ENCODE measurements around the gene SNAPC2.
"Not testable (repeated sequence)": the region's sequence is repeated elsewhere in the genome, so short reads cannot be mapped to it uniquely, and the experiment has no call there.

The SNAPC2 gene

DNA sequence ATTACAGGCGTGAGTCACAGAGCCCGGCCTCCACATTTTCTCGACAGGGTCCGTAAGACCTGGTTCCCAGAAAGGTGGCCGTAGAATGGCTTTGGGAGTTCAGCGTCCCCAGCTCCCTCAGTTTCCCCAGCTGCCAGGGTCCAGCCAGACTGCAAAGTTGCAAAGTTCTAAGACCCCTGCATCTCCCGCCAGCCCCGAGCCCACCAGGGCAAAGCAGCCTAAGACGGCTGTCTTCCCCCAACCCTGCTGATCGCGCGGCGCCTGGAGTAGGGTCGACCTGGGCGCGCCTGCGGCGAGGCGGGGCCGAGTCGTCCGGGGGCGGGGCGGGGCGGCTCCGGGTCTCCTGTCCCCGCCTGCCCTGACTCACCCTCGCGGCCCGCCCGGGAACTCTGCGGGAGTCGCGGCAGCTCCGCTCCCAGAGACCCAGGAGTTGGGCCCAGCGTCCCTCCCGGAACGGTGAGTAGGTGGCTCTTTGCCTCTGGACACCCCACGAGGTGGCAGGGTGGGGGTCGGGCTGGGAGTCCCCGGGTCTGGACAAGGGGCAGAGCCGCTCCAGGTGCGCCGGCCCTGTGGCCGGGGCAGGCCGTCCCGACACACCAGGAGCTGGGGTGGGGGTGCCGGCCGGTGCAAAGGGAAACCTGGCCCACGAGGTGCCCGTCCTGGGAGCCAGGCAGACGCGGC lies 31.9 kb upstream of the SNAPC2 start, which contains the start of gene LRRC8E:
Gene LRRC8E, plus strand, starts transcription at position 366 of the 681 bp plus-strand sequence. CDS start 7,094 bp downstream, outside the sequence.
- DNase-seq (ENCODE audit: low read depth in 1 of 2, low spot score in 1 of 2): no peak

DNA sequence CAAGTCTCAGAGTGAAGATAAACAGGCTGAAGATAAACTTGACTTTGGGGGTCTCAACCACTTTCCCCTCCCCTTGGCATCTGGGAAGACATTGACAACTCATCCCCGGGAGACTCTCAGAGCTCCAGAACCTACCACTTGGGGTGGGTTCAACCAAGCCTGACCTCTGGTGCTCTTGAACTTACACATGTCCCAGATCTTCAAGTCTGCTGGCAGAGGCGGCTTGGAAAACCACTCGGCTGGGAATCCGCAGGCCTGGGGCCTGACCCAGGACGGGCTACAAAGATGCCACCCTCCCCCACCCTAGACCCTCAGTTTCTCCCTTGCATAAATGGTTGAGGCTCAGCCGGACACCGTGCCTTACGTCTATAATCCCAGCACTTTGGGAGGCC lies 31.3 kb upstream of the SNAPC2 start:
- DNase-seq (ENCODE audit: low read depth in 1 of 2, low spot score in 1 of 2): no peak

DNA sequence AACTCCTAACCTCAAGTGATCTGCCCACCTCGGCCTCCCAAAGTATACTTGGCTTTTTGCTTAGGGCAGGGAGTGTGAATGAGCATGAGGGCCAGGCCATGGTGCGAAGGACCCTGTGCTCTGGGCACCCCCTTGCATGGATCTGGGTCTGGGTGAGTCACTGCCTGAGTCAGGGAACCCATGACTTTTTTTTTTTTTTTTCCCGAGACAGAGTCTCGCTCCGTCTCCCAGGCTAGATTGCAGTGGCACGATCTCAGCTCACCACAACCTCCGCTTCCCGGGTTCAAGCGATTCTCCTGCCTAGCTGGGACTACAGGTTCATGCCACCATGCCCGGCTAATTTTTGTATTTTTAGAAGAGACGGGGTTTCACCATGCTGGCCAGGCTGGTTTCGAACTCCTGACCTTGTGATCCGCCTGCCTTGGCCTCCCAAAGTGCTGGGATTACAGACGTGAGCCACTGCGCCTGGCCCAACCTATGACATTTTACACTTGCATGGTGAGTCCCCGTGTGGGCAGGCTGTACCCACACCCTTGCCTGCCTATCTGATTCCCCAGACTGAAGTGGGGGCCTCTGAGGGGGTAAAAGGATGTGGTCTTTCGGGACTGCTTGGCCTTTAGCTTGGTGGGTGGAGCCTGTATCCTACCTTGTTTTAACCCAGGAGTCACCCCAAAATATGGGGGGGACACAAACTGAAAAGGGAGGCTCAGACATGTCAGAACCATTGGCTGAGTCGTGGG lies 26.6 kb upstream of the SNAPC2 start:
- not testable (repeated sequence) for DNase-seq (ENCODE audit: low read depth in 1 of 2, low spot score in 1 of 2)

DNA sequence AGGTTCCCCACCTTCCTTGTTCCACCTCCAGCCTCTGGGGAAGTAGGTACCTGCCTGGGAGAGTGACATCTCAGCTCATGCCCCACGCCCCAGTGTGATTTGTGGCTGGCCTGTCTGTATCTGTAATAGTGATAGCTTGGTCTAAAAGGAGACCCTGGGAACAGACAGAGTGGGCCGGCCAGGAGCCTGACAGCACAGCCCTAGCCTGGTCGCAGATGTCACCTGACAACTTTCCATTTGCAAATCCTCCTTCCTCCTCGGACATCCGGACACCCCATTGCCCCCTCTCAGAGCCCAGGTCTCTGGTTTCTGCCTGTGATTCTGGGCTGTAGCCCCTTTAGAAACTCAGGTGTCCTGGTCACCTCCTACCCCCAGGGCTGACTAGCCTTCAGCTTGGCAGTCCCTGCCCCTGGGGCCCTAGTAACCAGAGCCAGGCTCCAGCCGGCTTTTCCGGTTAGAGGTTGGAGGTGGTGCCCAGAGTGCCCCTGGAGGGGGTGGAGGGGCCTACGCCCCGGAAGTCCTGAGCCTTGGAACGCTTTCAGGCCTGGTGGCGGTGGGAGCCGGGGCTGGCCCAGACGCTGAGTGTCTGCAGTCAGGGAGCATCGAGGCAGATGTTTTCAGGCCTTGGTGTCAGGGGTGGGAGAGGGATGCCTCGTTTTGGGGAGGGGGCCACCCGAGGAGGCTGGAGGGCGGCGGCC lies 25.4 kb upstream of the SNAPC2 start:
- no peak for DNase-seq (ENCODE audit: low read depth in 1 of 2, low spot score in 1 of 2)

DNA sequence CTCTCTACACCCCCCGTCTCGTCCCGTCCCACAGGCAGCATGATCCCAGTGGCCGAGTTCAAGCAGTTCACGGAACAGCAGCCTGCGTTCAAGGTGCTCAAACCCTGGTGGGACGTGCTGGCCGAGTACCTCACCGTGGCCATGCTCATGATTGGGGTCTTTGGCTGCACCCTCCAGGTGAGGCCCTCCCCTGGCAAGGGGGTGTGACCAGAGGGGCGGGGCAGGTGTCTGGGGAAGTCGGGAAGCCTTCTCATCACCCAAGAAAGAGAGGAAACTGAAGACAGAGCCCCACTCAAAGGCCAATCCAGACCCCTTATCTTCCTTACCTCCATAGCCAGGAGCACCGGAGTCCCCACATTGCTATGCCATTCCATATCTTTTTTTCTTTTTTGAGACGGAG lies 24.6 kb upstream of the SNAPC2 start:
- DNase-seq (ENCODE audit: low read depth in 1 of 2, low spot score in 1 of 2): no peak

DNA sequence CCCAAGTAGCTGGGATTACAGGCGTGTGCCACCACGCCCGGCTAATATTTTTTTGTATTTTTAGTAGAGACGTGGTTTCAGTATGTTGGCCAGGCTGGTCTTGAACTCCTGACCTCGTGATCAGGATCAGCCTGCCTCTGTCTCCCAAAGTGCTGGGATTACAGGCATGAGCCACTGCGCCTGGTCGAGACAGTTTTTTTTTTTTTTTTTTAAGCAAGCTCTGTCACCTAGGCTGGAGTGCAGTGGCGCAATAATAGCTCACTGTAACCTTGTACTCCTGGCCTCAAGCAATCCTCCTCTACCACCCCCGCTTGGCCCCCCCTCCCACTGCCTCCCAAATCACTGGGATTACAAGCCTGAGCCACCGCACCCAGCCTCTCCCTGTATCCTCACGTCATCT lies 22.8 kb upstream of the SNAPC2 start:
- no peak for DNase-seq (ENCODE audit: low read depth in 1 of 2, low spot score in 1 of 2)

DNA sequence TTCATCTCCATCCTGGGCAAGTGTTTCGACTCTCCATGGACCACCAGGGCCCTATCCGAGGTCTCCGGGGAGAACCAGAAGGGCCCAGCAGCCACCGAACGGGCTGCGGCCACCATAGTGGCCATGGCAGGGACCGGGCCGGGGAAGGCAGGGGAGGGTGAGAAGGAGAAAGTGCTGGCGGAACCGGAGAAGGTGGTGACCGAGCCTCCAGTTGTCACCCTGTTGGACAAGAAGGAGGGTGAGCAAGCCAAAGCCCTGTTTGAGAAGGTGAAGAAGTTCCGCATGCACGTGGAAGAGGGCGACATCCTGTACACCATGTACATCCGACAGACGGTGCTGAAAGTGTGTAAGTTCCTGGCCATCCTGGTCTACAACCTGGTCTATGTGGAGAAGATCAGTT lies 21.2 kb upstream of the SNAPC2 start:
- DNase-seq (ENCODE audit: low read depth in 1 of 2, low spot score in 1 of 2): no peak

DNA sequence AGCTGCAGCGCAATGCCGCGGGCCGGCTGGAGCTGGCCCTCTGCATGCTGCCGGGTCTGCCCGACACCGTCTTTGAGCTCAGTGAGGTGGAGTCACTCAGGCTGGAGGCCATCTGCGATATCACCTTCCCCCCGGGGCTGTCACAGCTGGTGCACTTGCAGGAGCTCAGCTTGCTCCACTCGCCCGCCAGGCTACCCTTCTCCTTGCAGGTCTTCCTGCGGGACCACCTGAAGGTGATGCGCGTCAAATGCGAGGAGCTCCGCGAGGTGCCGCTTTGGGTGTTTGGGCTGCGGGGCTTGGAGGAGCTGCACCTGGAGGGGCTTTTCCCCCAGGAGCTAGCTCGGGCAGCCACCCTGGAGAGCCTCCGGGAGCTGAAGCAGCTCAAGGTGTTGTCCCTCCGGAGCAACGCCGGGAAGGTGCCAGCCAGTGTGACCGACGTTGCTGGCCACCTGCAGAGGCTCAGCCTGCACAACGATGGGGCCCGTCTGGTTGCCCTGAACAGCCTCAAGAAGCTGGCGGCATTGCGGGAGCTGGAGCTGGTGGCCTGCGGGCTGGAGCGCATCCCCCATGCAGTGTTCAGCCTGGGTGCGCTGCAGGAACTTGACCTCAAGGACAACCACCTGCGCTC lies 20.3 kb upstream of the SNAPC2 start:
- no peak for DNase-seq (ENCODE audit: low read depth in 1 of 2, low spot score in 1 of 2)

DNA sequence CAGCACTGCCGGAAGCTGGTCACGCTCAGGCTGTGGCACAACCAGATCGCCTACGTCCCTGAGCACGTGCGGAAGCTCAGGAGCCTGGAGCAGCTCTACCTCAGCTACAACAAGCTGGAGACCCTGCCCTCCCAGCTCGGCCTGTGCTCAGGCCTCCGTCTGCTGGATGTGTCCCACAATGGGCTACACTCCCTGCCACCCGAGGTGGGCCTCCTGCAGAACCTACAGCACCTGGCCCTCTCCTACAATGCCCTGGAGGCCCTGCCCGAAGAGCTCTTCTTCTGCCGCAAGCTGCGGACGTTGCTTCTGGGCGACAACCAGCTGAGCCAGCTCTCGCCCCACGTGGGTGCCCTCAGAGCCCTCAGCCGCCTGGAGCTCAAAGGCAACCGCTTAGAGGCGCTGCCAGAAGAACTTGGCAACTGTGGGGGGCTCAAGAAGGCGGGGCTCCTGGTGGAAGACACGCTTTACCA lies 19.7 kb upstream of the SNAPC2 start:
- no peak for DNase-seq (ENCODE audit: low read depth in 1 of 2, low spot score in 1 of 2)

DNA sequence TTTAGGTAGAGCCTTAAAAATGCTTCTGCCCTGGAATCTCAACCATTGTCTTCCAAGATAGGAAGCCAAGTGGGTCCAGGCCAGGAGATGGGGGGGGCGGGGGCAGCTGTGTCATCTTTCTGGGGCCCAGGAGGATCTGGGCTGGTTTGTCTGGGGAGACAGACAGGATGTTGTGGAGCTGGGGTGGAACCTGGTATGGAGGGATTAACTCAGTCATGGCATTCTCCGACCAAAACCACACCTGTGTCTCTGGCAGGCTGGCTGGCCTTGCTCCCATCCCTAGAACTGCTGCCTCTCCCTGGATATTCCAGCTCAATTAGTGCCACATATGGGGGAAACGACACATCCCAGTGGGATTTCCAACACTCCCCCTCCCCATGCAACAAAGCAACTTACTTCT lies 19.2 kb upstream of the SNAPC2 start:
- no peak for DNase-seq (ENCODE audit: low read depth in 1 of 2, low spot score in 1 of 2)

DNA sequence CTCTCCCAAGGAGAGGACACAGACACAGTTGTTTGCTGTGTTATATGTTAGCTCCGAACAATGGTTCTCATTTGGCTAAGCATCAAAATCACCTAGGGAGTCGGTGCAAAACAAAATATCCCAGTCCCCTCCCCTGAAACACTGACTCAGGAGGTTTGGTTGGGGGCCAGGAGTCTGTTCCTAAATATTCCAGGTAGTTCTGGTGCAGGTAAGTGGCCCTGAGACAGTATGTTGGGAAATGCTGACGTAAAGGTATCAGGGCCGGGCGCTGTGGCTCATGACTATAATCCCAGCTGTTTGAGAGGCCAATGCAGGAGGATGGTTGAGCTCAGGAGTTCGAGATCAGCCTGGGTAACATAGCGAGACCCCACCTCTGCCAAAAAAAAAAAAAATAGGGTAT lies 18.8 kb upstream of the SNAPC2 start:
- DNase-seq (ENCODE audit: low read depth in 1 of 2, low spot score in 1 of 2): no peak

DNA sequence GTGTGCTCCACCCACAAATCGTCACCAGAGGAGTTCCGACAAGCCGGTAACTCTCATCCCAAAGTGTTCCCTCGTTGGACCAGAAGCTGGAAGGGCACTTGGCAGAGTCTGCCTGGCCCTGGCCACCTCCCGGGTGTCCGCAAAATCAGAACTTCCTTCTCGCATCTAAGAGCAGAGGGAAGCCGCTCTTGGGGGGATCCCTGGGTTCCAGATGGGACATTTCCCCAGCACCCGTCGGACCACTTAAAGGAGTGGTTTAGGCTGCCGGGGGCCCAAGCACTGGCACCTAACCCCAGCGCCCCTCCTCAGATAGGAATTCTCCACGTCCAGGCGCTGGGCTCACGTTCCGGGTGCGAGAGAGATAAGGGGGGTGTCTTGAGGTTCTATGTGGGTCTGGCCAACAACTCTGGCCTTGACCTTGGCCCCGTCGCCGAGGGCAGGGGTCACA lies 17.3 kb upstream of the SNAPC2 start:
- DNase-seq (ENCODE audit: low read depth in 1 of 2, low spot score in 1 of 2): no peak

DNA sequence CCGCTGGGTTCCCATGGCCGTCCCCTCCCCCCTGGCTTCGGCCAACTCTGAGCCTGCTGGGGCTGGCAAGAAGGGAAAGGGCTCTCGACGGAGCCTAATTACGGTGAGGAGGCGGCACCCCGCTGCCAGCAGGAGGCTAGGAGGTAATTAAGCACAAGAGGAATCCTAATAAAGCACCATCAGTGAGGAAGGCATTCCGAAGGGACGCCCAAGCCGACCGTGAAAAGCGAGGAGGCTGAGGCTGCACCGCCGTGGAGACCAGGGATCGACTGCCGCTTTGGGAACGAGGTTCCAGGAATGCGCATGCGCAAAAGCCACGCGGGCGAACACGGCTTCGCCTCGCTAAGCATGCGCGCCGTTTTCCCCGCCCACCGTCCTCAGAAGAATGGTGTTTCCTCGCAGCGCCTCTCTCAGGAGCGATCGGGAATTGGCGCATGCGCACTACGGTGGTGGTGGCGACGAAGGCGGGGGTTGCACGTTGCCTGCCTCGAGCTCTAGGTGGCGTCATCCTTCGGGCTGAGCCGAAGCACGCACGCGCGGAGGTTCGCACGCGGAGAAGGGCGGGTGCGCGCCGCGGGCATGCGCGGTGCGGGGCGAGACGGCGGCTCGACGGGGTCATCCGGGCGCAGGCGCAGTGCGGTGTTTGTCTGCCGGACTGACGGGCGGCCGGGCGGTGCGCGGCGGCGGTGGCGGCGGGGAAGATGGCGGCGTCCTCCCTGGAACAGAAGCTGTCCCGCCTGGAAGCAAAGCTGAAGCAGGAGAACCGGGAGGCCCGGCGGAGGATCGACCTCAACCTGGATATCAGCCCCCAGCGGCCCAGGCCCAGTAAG lies 16.7 kb upstream of the SNAPC2 start, which contains the start of gene MAP2K7:
Gene MAP2K7, plus strand, starts transcription at position 634 of the 830 bp plus-strand sequence. Its CDS starts 68 bp downstream, at position 702.
- DNase-seq (ENCODE audit: low read depth in 1 of 2, low spot score in 1 of 2): peak; percentile 100

DNA sequence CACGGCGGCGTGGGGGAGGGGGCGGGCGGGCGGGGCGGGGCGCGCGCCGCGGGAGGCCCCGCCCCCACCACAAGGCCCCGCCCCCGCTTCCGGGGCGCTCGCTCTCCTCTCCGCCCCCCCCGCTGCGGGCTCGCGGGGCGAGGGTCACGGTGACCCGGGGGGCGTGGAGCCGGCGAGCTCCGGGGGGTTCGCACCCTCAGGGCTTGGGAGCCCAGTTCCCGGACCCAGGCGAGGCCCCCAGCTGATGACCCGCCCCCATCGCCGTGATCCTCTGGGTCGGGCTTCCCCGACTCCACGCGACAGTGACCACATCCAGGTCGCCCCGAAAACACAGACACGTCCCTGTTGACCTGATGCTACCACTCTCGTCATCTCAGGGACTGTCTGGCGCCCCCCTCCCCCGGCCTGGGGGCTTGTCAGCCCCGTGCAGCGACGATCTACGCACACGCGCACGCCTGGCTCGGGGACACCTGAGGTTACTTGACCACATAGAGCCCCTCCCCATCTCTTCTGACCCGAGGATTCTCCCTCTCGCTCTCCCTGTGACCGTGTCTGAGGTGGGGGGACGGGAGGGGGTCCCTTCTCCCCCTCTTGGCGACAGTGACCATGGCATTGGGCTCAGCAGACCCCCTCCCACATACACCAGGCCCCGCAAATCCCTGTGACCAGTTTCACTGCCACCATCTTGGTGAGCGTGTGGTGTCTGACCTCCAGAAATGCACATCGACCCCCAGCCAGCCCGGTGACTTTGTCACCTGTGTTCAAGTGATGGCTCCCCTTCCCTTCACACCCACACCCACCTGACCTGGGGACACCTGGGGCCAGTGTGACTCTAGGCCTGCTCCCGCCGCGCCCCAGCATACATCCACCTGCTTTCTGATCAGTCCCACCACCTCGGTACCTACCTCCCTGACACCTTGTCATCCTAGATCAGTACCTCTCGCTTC lies 15.8 kb upstream of the SNAPC2 start:
- DNase-seq (ENCODE audit: low read depth in 1 of 2, low spot score in 1 of 2): no peak

DNA sequence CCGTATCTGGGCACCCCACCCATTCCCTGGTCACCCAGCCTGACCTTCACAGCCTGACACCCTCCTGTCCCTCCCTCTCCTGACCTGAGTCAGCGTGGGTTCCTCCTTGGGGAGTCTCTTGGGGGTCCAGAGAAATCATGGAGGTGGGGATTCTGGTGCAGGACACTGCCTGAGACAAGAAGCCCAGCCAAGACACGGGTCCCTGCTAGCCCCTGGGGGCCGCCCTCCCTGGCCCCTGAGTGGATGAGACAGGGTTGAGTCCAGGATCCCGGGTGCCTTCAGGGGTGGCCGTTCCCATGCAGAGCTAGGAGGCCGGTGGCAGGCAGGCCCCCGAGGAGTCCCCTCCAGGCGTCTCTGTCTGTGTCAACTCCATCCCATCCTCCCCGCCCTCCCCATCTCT lies 14.9 kb upstream of the SNAPC2 start:
- no peak for DNase-seq (ENCODE audit: low read depth in 1 of 2, low spot score in 1 of 2)

DNA sequence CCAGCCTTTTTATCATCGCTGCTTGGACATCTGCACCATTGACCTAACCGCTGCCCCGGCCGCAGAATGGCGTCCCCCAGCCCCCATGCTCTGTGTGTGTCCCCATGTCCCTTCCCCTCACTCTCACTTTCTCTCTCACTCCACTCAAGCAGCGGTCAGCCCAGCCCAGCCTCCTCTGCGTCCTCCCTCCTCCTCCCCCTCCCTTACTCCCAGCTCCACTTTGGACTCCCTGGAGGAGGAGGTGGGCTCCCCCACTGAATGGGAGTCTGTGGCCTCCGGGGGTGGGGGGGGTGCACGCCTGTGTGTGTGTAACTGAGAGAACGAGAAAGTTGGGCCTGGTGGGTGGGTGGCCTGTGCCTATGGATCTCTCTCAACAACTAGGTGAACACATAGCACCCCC lies 14.3 kb upstream of the SNAPC2 start:
- no peak for DNase-seq (ENCODE audit: low read depth in 1 of 2, low spot score in 1 of 2)

DNA sequence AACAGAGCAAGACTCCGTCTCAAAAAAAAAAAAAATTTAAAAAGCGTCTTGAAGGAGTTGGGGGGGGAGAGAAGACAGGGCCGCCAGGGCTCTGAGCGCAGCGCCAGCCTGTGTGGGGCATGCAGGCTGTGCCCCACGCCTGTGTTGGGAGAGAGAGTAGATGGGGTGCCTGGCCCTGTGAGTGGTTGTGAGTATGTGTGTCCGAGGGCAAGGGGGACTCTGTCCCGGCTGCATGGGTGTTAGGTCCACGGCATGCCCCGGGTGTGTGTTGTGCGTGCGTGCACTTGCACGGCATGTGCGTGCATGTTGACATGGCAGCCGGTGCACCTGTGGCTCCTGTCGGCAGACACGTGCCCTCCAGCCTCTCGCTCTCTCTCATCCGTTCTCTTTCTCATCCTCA lies 13.0 kb upstream of the SNAPC2 start:
- DNase-seq (ENCODE audit: low read depth in 1 of 2, low spot score in 1 of 2): no peak

DNA sequence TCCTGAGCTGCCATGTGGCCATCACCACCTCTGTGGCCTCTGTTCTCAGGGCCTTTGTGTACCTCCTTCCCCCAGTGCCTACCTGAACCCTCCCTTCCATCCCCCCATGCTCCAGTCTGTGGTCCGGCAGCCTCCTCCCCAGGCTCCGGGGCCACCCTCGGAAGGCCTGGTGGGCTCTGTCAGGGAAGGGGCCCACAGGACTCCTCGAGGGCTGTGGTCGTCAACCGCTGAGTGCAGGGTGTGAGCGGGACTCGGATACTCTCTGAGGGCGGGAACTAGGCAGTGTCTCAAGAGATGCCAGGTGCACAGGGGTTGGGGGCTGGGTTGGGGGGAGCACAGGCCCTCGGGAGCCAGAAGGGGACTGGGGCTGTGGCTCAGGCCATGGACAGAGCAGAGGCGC lies 12.6 kb upstream of the SNAPC2 start:
- DNase-seq (ENCODE audit: low read depth in 1 of 2, low spot score in 1 of 2): no peak

DNA sequence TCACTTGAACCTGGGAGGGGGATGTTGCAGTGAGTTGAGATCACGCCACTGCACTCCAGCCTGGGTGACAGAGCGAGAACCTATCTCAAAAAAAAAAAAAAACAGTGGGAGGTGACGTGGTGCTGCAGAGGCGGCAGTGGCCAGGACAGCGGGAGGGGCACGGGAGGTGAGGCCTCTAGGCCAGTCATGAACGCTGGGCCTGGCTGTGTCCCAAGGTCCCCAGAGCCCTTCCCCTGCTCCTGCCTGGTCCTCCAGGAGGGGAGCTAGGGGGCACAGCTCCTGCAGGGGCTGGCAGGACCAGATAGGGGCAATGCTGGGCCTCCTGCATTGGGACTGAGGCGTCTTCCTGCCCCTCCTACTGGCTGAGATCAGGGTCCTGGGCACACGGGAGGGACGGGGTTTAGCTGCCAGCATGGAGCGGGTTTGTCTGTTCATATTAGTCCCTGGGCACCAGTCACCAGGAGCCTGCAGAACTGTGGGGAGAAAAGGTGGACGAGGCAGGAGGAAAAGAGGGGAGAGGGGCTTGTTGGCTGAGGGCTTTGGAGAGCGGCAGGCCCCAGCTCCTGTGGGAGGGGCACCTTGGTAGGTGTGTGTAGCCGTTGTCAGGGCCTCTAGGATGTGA lies 11.9 kb upstream of the SNAPC2 start:
- no peak for DNase-seq (ENCODE audit: low read depth in 1 of 2, low spot score in 1 of 2)

All from activated T-helper 1 cell treated with anti-CD3 and anti-CD28 coated beads, Interleukin-2, amount 50 U/mL, for 16 hours (primary cell).